Measurements from ENCODE around the gene CYB561A3. TPM values are rescaled to one million over a fixed set of nuclear protein-coding genes. Genes with fewer than 3 reads are reported as not detected.
A peak's percentile ranks its signal among the peaks of the same experiment; 100 is the strongest.

Gene CYB561A3
- total RNA-seq, 1 donor from 2014 or later = 47.2 TPM

DNA sequence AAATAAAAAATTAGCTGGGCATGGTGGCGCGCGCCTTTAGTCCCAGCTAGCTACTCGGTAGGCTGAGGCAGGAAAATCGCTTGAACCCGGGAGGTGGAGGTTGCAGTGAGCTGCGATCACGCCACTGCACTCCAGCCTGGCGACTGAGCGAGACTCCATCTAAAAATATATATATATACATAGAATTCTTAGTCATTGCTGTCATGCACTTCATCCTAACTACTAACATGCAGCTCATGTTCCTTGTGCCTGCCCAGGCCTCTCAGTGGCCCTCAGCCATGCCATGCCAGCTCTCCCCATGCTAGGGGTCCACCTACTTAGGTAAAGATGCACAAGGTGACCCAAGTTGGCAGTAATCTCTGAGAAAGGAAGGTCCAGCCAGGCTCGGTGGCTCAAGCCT is 3.1 kb downstream of the CYB561A3 start:
- intact Hi-C loops (cut with DNase I) = no loop called here
- no peak for TF ChIP-seq CTCF (IDR thresholded peaks at IDR 0.05)
- no peak for ATAC-seq
- Histone ChIP-seq H3K27me3 (ENCODE audit: low read depth) (no peaks in the 10 kb centered on the region), H3K9me3 (no peaks in the 10 kb centered on the region), H3K36me3 (peaks cover 14% of the 10 kb centered on the region), H3K4me3 (no peak overlapping the region), H3K27ac (no peak overlapping the region), H3K4me1 (peaks cover 50% of the 10 kb centered on the region)
- no peak for DNase-seq

GRCh38 chr11:61357894-61358239 is 3.8 kb downstream of the CYB561A3 start:
- ATAC-seq = no peak
- intact Hi-C loops (cut with DNase I) = no loop called here
- Histone ChIP-seq H3K4me1 (peaks cover 43% of the 10 kb centered on the region), H3K36me3 (peaks cover 21% of the 10 kb centered on the region), H3K9me3 (no peaks in the 10 kb centered on the region), H3K27ac (no peak overlapping the region), H3K4me3 (no peak overlapping the region), H3K27me3 (ENCODE audit: low read depth) (no peaks in the 10 kb centered on the region)
- no peak for TF ChIP-seq CTCF (IDR thresholded peaks at IDR 0.05)
- DNase-seq = no peak

GRCh38 chr11:61357233-61357893 is 4.3 kb downstream of the CYB561A3 start:
- Histone ChIP-seq H3K4me3 (no peak overlapping the region), H3K4me1 (peaks cover 40% of the 10 kb centered on the region), H3K27me3 (ENCODE audit: low read depth) (no peaks in the 10 kb centered on the region), H3K9me3 (no peaks in the 10 kb centered on the region), H3K36me3 (peaks cover 26% of the 10 kb centered on the region), H3K27ac (peak overlapping the region; percentile 2)
- DNase-seq (no peak), ATAC-seq (no peak)
- intact Hi-C loops (cut with DNase I) = no loop called here
- no peak for TF ChIP-seq CTCF (IDR thresholded peaks at IDR 0.05)

DNA sequence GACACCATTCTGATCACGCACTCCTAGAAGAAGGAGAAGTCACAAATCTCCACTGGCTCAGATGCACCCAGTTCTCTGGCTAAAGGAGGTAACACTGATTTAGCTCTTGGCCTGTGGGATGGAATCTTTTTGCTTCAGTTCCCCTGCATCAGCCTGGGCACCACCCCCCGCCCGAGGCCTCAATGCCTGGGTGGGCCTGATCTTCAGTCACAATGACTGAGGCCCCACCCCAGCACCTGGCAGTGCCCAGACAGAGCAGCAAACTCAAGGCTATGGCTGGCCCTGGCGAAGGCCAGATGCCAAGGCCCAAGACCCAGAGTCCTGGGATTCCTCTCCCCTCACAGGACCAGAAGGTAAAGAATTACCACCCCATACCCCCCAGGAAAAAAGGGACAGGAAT is 5.0 kb downstream of the CYB561A3 start:
- ATAC-seq = no peak
- H3K36me3 ChIP-seq = peaks cover 33% of the 10 kb centered on the region
- no peak for DNase-seq
- no peak for TF ChIP-seq CTCF (IDR thresholded peaks at IDR 0.05)
- H3K4me1 ChIP-seq = peaks cover 40% of the 10 kb centered on the region
- intact Hi-C loops (cut with DNase I) = no loop called here
- no peaks in the 10 kb centered on the region for H3K27me3 ChIP-seq (ENCODE audit: low read depth)
- no peak overlapping the region for H3K27ac ChIP-seq
- no peaks in the 10 kb centered on the region for H3K9me3 ChIP-seq
- H3K4me3 ChIP-seq = no peak overlapping the region

GRCh38 chr11:61354208-61354607 is 7.5 kb downstream of the CYB561A3 start:
- no peak for DNase-seq
- peaks cover 19% of the 10 kb centered on the region for H3K4me1 ChIP-seq
- H3K27ac ChIP-seq = no peak overlapping the region
- H3K36me3 ChIP-seq = peaks cover 55% of the 10 kb centered on the region
- no peak for TF ChIP-seq CTCF (IDR thresholded peaks at IDR 0.05)
- ATAC-seq = no peak
- H3K9me3 ChIP-seq = no peaks in the 10 kb centered on the region
- intact Hi-C loops (cut with DNase I) = no loop called here
- H3K4me3 ChIP-seq = no peak overlapping the region
- H3K27me3 ChIP-seq (ENCODE audit: low read depth) = no peaks in the 10 kb centered on the region

Data from lower lobe of right lung (tissue), 2 donors.